GM12874 (cell line): ENCODE data around the gene BTBD9.

Experiments
- CTCF ChIP-seq: IDR thresholded peaks from 2 replicates; pipeline ENCODE4 v1.5.1; 2011; ENCODE audit warnings: low read depth, mild to moderate bottlenecking, control low read depth, low read length, moderate library complexity; ENCODE audit not compliant: insufficient read depth

The BTBD9 gene

GRCh38 chr6:38527371-38527770 is 112.4 kb downstream of the BTBD9 start:
- TF ChIP-seq CTCF: no peak

GRCh38 chr6:38525888-38526287 is 113.8 kb downstream of the BTBD9 start:
- TF ChIP-seq CTCF: no peak

GRCh38 chr6:38524436-38525145 is 115.1 kb downstream of the BTBD9 start:
- TF ChIP-seq CTCF: no peak

GRCh38 chr6:38522322-38522721 is 117.4 kb downstream of the BTBD9 start:
- no peak for TF ChIP-seq CTCF

GRCh38 chr6:38518511-38519304 is 121.0 kb downstream of the BTBD9 start:
- TF ChIP-seq CTCF: no peak

GRCh38 chr6:38517005-38517404 is 122.7 kb downstream of the BTBD9 start:
- no peak for TF ChIP-seq CTCF

- TF ChIP-seq CTCF: no peak
These were observed 125.3 kb downstream of the BTBD9 start for GRCh38 chr6:38514399-38514798.
